Kidney epithelial cell (primary cell): ENCODE measurements around the gene HAUS7. TPM values are rescaled to one million over a fixed set of nuclear protein-coding genes. Genes with fewer than 3 reads are reported as not detected.

Experiments
- total RNA-seq: library from RNA; depleted of rRNA; stranded (reverse); fragments of >200 nt; gene quantifications from 2 replicates; pipeline ENCODE4 v1.2.3, GENCODE V29; 2015

The HAUS7 gene
- total RNA-seq, 1 donor from 2014 or later, result 25.8 TPM

Other genes with a start within 250 kb of the HAUS7 start
- not detected in 2 replicates for gene PNMA6F, start 148.8 kb downstream of the HAUS7 start, total RNA-seq
- 10.5 and 13.0 TPM in 2 replicates for gene ZNF275, start 136.4 kb downstream of the HAUS7 start, total RNA-seq
- not detected in 2 replicates for gene PNMA6E, start 69.2 kb downstream of the HAUS7 start, total RNA-seq
- gene ZFP92, start 59.1 kb downstream of the HAUS7 start, total RNA-seq, result 1.8 and 1.9 TPM in 2 replicates
- gene TREX2, start 24.5 kb downstream of the HAUS7 start, total RNA-seq, result 1.1 TPM in 1 of 2 replicates, not detected in the other
- gene BGN, start 24.4 kb upstream of the HAUS7 start, total RNA-seq, result 6.2 and 10.3 TPM in 2 replicates
- gene ATP2B3, start 47.1 kb upstream of the HAUS7 start, total RNA-seq, result not detected in 2 replicates
- gene CCNQ, start 128.6 kb upstream of the HAUS7 start, total RNA-seq, result 29.3 and 36.6 TPM in 2 replicates
- 3.2 and 4.1 TPM in 2 replicates for gene DUSP9, start 176.6 kb upstream of the HAUS7 start, total RNA-seq
- 0.34 and 1.6 TPM in 2 replicates for gene PNCK, start 203.2 kb upstream of the HAUS7 start, total RNA-seq
- gene SLC6A8, start 217.3 kb upstream of the HAUS7 start, total RNA-seq, result 35.0 and 36.0 TPM in 2 replicates